GM12878 (cell line): Measurements from ENCODE around the gene NOL4L. TPM values are rescaled to one million over a fixed set of nuclear protein-coding genes. Genes with fewer than 3 reads are reported as not detected.

Experiments used
- ATAC-seq: fragments of 200-7000 bp; cut with Tn5 transposase; 3 replicates; pipeline ENCODE4 v1.9.1; 2020; ENCODE audit warnings: mild to moderate bottlenecking, moderate library complexity
- BruUV-seq: library from RNA; stranded (reverse); fragments of 400-500 nt; replicated peaks from 2 replicates; lab custom pipeline; 2021; lab: Mats Ljungman, UMichigan
- CTCF ChIA-PET: fragments of 300-600 bp; sonication (Branson Sonifier 250); formaldehyde crosslinking; extraction: SDS; loops from one replicate; lab custom pipeline; 2021; ENCODE audit warnings: inconsistent platforms; lab: Yijun Ruan, JAX
- POLR2A ChIA-PET: fragments of 350-600 bp; formaldehyde crosslinking; extraction: SDS; loops from one replicate; lab custom pipeline; 2021; ENCODE audit warnings: inconsistent platforms; lab: Charles Lee
- RAD21 ChIA-PET: fragments of 300-600 bp; sonication (Branson Sonifier 250); formaldehyde crosslinking; loops from one replicate; lab custom pipeline; 2023; ENCODE audit warnings: antibody characterized with exemption; ENCODE audit not compliant: unreplicated experiment; lab: Charles Lee
- SMC1A ChIA-PET: fragments of 300-600 bp; sonication (Branson Sonifier 250); formaldehyde crosslinking; loops from one replicate; lab custom pipeline; 2023; ENCODE audit not compliant: unreplicated experiment, uncharacterized antibody; lab: Charles Lee
- DNase-seq: peaks from one replicate; pipeline ENCODE4 v3.0.0-alpha.2; 2011; ENCODE audit warnings: low read depth, low spot score
- FAIRE-seq: peaks from 3 replicates; lab custom pipeline; 2011; peaks lifted over from hg19 to GRCh38; lab: Jason Lieb, UNC
- H2AFZ ChIP-seq: 2 replicates; pipeline ENCODE4 v1.6.0; 2011; ENCODE audit warnings: low read depth, low read length, control low read depth; ENCODE audit not compliant: control insufficient read depth
- H3K27ac ChIP-seq: 2 replicates; pipeline ENCODE4 v1.5.1; 2011; ENCODE audit warnings: control low read depth; ENCODE audit not compliant: control insufficient read depth, insufficient read depth
- H3K27me3 ChIP-seq, 2 experiments: replicated peaks in 1 of 2; 2 replicates each; pipeline versions ENCODE4 v1.6.0 to v1.6.1; 2011; ENCODE audit warnings: low read length in 1 of 2; ENCODE audit not compliant: control insufficient read depth in 2 of 2, insufficient read depth in 2 of 2
- H3K36me3 ChIP-seq, 2 experiments: 2 replicates each; pipeline ENCODE4 v1.5.1; 2011; ENCODE audit warnings: low read length in 1 of 2; ENCODE audit not compliant: control insufficient read depth in 2 of 2, insufficient read depth in 2 of 2
- H3K4me1 ChIP-seq: 2 replicates; pipeline ENCODE4 v1.6.1; 2011; ENCODE audit warnings: mild to moderate bottlenecking, low read length, moderate library complexity, mixed read lengths; ENCODE audit not compliant: control insufficient read depth, insufficient read depth
- H3K4me2 ChIP-seq: 2 replicates; pipeline ENCODE4 v1.6.0; 2011; ENCODE audit warnings: control low read depth; ENCODE audit not compliant: control insufficient read depth, insufficient read depth
- H3K4me3 ChIP-seq: fragments of 200-600 bp; sonication (generic); 2 replicates; pipeline ENCODE4 v1.5.1; 2016
- H3K79me2 ChIP-seq: 2 replicates; pipeline ENCODE4 v1.6.0; 2011; ENCODE audit warnings: low read length; ENCODE audit not compliant: control insufficient read depth, insufficient read depth
- H3K9ac ChIP-seq: 2 replicates; pipeline ENCODE4 v1.8.0; 2011; ENCODE audit warnings: low read length, control low read depth, mixed read lengths; ENCODE audit not compliant: control insufficient read depth, insufficient read depth
- H3K9me3 ChIP-seq: replicated peaks from 3 replicates; pipeline ENCODE4 v1.5.1; 2011; ENCODE audit warnings: mild to moderate bottlenecking, low read length; ENCODE audit not compliant: control insufficient read depth, insufficient read depth
- H4K20me1 ChIP-seq: 2 replicates; pipeline ENCODE4 v1.6.0; 2011; ENCODE audit not compliant: control insufficient read depth, insufficient read depth
- CBX3 ChIP-seq: fragments of 200-600 bp; sonication (generic); IDR thresholded peaks from 2 replicates; pipeline ENCODE4 v1.6.1; 2016; ENCODE audit warnings: low read depth, borderline replicate concordance
- CREB1 ChIP-seq: IDR thresholded peaks from 2 replicates; pipeline ENCODE4 v1.6.1; 2012; ENCODE audit warnings: low read depth, mild to moderate bottlenecking, inconsistent platforms
- FOS ChIP-seq: IDR thresholded peaks from 3 replicates; pipeline ENCODE4 v1.6.1; 2011; ENCODE audit warnings: borderline replicate concordance; ENCODE audit not compliant: insufficient read length; ENCODE audit errors: extremely low read depth
- GATAD2B ChIP-seq: fragments of 450-650 bp; conservative IDR thresholded peaks from 2 replicates; pipeline ENCODE4 v1.6.1; 2017; ENCODE audit warnings: low read depth, mild to moderate bottlenecking, moderate library complexity
- IKZF2 ChIP-seq, 2 experiments: fragments of 450-650 bp; IDR thresholded peaks; 2 replicates each; pipeline ENCODE4 v1.6.1; 2017; ENCODE audit warnings: mild to moderate bottlenecking in 2 of 2, moderate library complexity in 2 of 2
- KAT2A ChIP-seq: conservative IDR thresholded peaks from 2 replicates; pipeline ENCODE4 v1.6.1; 2011; ENCODE audit warnings: low read depth, low read length; ENCODE audit not compliant: control insufficient read depth
- MEF2B ChIP-seq: fragments of 450-650 bp; IDR thresholded peaks from 2 replicates; pipeline ENCODE4 v1.6.1; 2018; ENCODE audit warnings: mild to moderate bottlenecking, moderate library complexity; ENCODE audit not compliant: partially characterized antibody, poor library complexity, severe bottlenecking
- RAD21 ChIP-seq: IDR thresholded peaks from 2 replicates; pipeline ENCODE4 v1.6.1; 2011; ENCODE audit warnings: mild to moderate bottlenecking, low read depth, low read length, moderate library complexity; ENCODE audit not compliant: insufficient read depth
- SIX5 ChIP-seq: IDR thresholded peaks from 2 replicates; pipeline ENCODE4 v1.6.1; 2011; ENCODE audit warnings: mild to moderate bottlenecking, low read depth, low read length, moderate library complexity; ENCODE audit not compliant: severe bottlenecking
- TCF12 ChIP-seq: IDR thresholded peaks from 2 replicates; pipeline ENCODE4 v1.6.1; 2011; ENCODE audit warnings: low read depth, mild to moderate bottlenecking, low read length
- TCF7 ChIP-seq: IDR thresholded peaks from 2 replicates; pipeline ENCODE4 v1.6.1; 2014; ENCODE audit warnings: antibody characterized with exemption, borderline replicate concordance
- YBX1 ChIP-seq: fragments of 450-650 bp; IDR thresholded peaks from 2 replicates; pipeline ENCODE4 v1.6.1; 2016; ENCODE audit warnings: antibody characterized with exemption
- ZNF207 ChIP-seq: fragments of 450-650 bp; IDR thresholded peaks from 2 replicates; pipeline ENCODE4 v1.6.1; 2014; ENCODE audit warnings: antibody characterized with exemption, mild to moderate bottlenecking, borderline replicate concordance
- ZNF217 ChIP-seq: fragments of 450-650 bp; IDR thresholded peaks from 2 replicates; pipeline ENCODE4 v1.6.1; 2017; ENCODE audit warnings: antibody characterized with exemption, mild to moderate bottlenecking
- WGBS: methylation state at CpG from one replicate; pipeline ENCODE4 v1.1.6; 2016; ENCODE audit warnings: low lambda C conversion rate; ENCODE audit not compliant: insufficient replicate concordance, insufficient coverage; ENCODE audit errors: missing lambda C conversion rate; 5-methylcytosine and 5-hydroxymethylcytosine counted together
- in situ Hi-C: fragments of 300-500 bp; cut with MboI; formaldehyde crosslinking; loops from 9 replicates; pipeline ENCODE4 v1.14.3; 2018; ENCODE audit warnings: mixed read lengths
- intact Hi-C: fragments of 100-400 bp; cut with micrococcal nuclease; formaldehyde crosslinking; loops from one replicate; pipeline ENCODE4 v1.14.2; 2022; ENCODE audit not compliant: unreplicated experiment
- polyA plus RNA-seq, 11 experiments: library from polyadenylated mRNA; depleted of rRNA in 4 of 11; unstranded in 6 of 11; stranded (reverse) in 5 of 11; fragments of >200 nt; fragmentation: Nextera tagmentation in 4 of 11; fragmentation: Illumina TruSeq in 1 of 11; extraction: Ambion mirVana in 4 of 11; extraction: Trizol in 1 of 11; gene quantifications; 1 replicate in 1 of 11; 2 replicates in 10 of 11; pipeline versions ENCODE4 v1.2.1 to v1.2.3, GENCODE V29; 2011 to 2016; ENCODE audit warnings: inconsistent platforms in 2 of 11, missing spikeins in 2 of 11, low read depth in 1 of 11
- total RNA-seq, 4 experiments: library from RNA; depleted of rRNA in 3 of 4; stranded (reverse); fragments of >200 nt in 3 of 4; fragmentation: Illumina TruSeq in 1 of 4; extraction: Trizol in 1 of 4; gene quantifications; 2 replicates each; pipeline versions ENCODE4 v1.2.1 to v1.2.3, GENCODE V29; 2013 to 2021

NOL4L gene
- total and polyA plus RNA-seq, 10 of the 15 experiments (the other 5 are each of a cell fraction or from before 2014, with no cell fraction given), result 2.3 to 24.0 (median 8.0) TPM

GRCh38 chr20:32572271-32572968, 12.7 kb downstream of the NOL4L start:
- H4K20me1 ChIP-seq, result no peaks in the 10 kb centered on the region
- no peaks in the 10 kb centered on the region for H3K4me1 ChIP-seq
- no peaks in the 10 kb centered on the region for H3K27me3 ChIP-seq
- no peak overlapping the region for H3K4me3 ChIP-seq
- no peak overlapping the region for H3K9ac ChIP-seq
- no peaks in the 10 kb centered on the region for H3K9me3 ChIP-seq
- DNase-seq (no peak), FAIRE-seq (no peak), ATAC-seq (no peak)
- CTCF ChIA-PET, result interaction anchor here (0.7 kb wide), 1 partner anchor 9 kb away, joined by 3 read pairs; no protein-coding TSS in a partner anchor
- SMC1A ChIA-PET, result no interaction called here
- H3K27ac ChIP-seq, result no peak overlapping the region
- intact Hi-C loops, result no loop called here
- in situ Hi-C loops, result no loop called here
- no peak overlapping the region for H2AFZ ChIP-seq
- POLR2A ChIA-PET, result no interaction called here
- H3K36me3 ChIP-seq, result no peaks in the 10 kb centered on the region; a peak in 1 of 4 replicates
- no peak overlapping the region for H3K4me2 ChIP-seq
- no peak for TF ChIP-seq CREB1
- no peak for TF ChIP-seq TCF12
- TF ChIP-seq CBX3, result no peak
- no peak for TF ChIP-seq YBX1
- no peak for TF ChIP-seq ZNF217
- no peak for TF ChIP-seq MEF2B
- no peak for TF ChIP-seq GATAD2B
- no peak for TF ChIP-seq KAT2A
- TF ChIP-seq ZNF207, result no peak
- TF ChIP-seq FOS, result no peak
- TF ChIP-seq SIX5, result no peak
- TF ChIP-seq RAD21, result no peak
- no peak for TF ChIP-seq IKZF2 (IDR thresholded peaks at IDR 0.05)
- TF ChIP-seq TCF7, result no peak
- no TSS peak for BruUV-seq
- RAD21 ChIA-PET, result interaction anchor here (0.6 kb wide), 1 partner anchor 100 kb away, joined by 3 read pairs; no protein-coding TSS in a partner anchor
- 58% methylated on average over 15 of the region's 15 CpGs for WGBS
- no peaks in the 10 kb centered on the region; the same call in none of the 2 replicates for H3K79me2 ChIP-seq
